A549 treated with AZD2906 at 1 μM for 4 hours (cell line): ENCODE data around the gene KRTAP19-8. TPM values are rescaled to one million over a fixed set of nuclear protein-coding genes. Genes with fewer than 3 reads are reported as not detected.

Experiments used
- total RNA-seq: library from RNA; stranded (reverse); fragments of 200-300 nt; extraction: Qiagen RNA extraction; gene quantifications from 5 replicates; pipeline ENCODE4 v1.2.3, GENCODE V29; 2022

KRTAP19-8 gene, protein sequence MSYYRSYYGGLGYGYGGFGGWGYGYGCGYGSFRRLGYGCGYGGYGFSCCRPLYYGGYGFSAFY
- not detected in 5 replicates for total RNA-seq

DNA sequence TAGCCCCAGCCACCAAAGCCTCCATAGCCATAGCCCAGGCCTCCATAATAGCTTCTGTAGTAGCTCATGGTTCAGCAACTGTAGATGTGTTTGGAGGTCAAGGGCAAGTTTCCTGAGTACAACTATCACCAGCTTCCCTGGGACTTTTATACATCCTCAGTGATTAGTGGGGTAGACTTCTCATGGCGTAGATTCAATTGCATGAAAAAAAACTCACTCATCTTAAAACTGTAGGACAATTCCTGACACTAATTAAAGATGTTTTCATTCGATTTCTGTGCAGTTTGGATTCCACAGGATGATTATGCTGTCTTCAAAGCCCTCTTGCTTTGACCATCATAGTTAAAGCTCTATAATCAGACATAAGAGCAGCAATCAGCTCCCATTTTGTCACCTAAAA is at the start of gene KRTAP19-8:
Gene KRTAP19-8 (minus strand): TSS at position 101 of the 400 bp plus-strand sequence. CDS start 33 bp downstream, at position 68.

Other genes with a start within 250 kb of the KRTAP19-8 start
- not detected in 5 replicates for gene KRTAP8-1, start 225.2 kb downstream of the KRTAP19-8 start, total RNA-seq
- not detected in 5 replicates for gene KRTAP7-1, start 208.7 kb downstream of the KRTAP19-8 start, total RNA-seq
- gene KRTAP11-1, start 156.9 kb downstream of the KRTAP19-8 start, total RNA-seq = not detected in 5 replicates